Esophagus muscularis mucosa (tissue), 4 donors: ENCODE data around the gene PCDH9. TPM values are rescaled to one million over a fixed set of nuclear protein-coding genes. Genes with fewer than 3 reads are reported as not detected.
"Not testable (repeated sequence)": the region's sequence is repeated elsewhere in the genome, so short reads cannot be mapped to it uniquely, and the experiment has no call there.

Experiments
- DNase-seq: peaks from one replicate; pipeline ENCODE4 v3.0.0-alpha.2; 2017; ENCODE audit errors: extremely low spot score
- H3K27ac ChIP-seq, 4 donors: fragments of 200-600 bp; sonication (generic); replicated peaks in 1 of 4; 1 replicate in 3 of 4; 2 replicates in 1 of 4; pipeline ENCODE4 v1.5.1; 2016 to 2019; ENCODE audit warnings: mild to moderate bottlenecking in 1 of 4
- H3K27me3 ChIP-seq, 4 donors: fragments of 200-600 bp; sonication (generic); one replicate each; pipeline versions ENCODE4 v1.5.1 to v1.6.0; 2016 to 2019
- H3K36me3 ChIP-seq, 4 donors: fragments of 200-600 bp; sonication (generic); one replicate each; pipeline ENCODE4 v1.5.1; 2016 to 2019
- H3K4me1 ChIP-seq, 4 donors: fragments of 200-600 bp; sonication (generic); one replicate each; pipeline ENCODE4 v1.5.1; 2016 to 2019
- H3K4me3 ChIP-seq, 4 donors: fragments of 200-600 bp; sonication (generic); 1 replicate in 2 of 4; 2 replicates in 2 of 4; pipeline ENCODE4 v1.5.1; 2016 to 2019; ENCODE audit warnings: mild to moderate bottlenecking in 4 of 4, moderate library complexity in 1 of 4
- H3K9me3 ChIP-seq, 4 donors: fragments of 200-600 bp; sonication (generic); 1 replicate in 3 of 4; 2 replicates in 1 of 4; pipeline ENCODE4 v1.5.1; 2016 to 2019
- EP300 ChIP-seq: sonication (generic); formaldehyde crosslinking; IDR thresholded peaks from one replicate; pipeline ENCODE4 v1.6.1; 2017; ENCODE audit warnings: antibody characterized with exemption
- POLR2A ChIP-seq: fragments of 450-650 bp; IDR thresholded peaks from one replicate; pipeline ENCODE4 v1.6.1; 2017; ENCODE audit warnings: antibody characterized with exemption, moderate library complexity, mild to moderate bottlenecking, low read depth
- POLR2AphosphoS5 ChIP-seq, 2 donors: sonication (generic); formaldehyde crosslinking; IDR thresholded peaks; one replicate each; pipeline ENCODE4 v1.6.1; 2017; ENCODE audit warnings: antibody characterized with exemption in 2 of 2
- WGBS: methylation state at CpG from one replicate; pipeline ENCODE4 v1.1.5; 2018; 5-methylcytosine and 5-hydroxymethylcytosine counted together
- intact Hi-C: fragments of 100-400 bp; cut with DNase I; formaldehyde crosslinking; loops from one replicate; pipeline ENCODE4 v1.15.1; 2023
- total RNA-seq, 4 donors: library from RNA; depleted of rRNA; stranded (reverse); fragments of >200 nt; gene quantifications; one replicate each; pipeline versions ENCODE4 v1.1.0 to v1.2.1, GENCODE V29; 2016
- TF ChIP-seq, protein P1 (sequence below), 3 experiments: fragments of 200-600 bp in 2 of 3; fragments of 450-650 bp in 1 of 3; sonication (generic) in 2 of 3; IDR thresholded peaks; one replicate each; pipeline ENCODE4 v1.5.1; 2017 to 2019; ENCODE audit warnings: antibody characterized with exemption in 3 of 3, mild to moderate bottlenecking in 2 of 3, moderate library complexity in 1 of 3

PCDH9 gene
- total RNA-seq, 4 donors from 2014 or later = 33.8 to 81.8 (median 49.1) TPM

DNA sequence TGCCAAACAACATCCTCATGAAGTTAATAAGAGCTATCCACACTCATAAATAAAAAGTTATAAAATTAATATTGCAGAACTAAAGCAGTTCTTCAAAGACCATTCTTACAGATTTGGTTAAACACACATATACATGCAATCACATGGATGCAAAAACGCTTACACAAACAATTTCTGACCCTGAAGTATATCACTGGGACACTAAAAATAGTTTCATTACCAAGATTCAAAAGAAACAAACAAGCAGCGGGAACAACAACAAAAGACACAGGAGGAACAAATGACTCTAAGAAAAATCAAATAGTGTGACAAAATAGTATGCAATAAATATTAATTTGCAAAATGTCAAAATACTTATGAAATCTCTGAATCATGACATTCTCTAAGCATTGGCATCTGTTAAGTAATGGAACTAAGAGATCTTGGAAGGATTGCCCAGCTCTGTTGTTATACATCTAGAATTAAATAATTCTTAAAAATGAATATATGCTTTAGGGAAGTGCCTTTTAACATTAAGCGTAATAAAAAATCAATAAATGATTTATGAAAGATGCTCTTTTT lies 132.2 kb downstream of the PCDH9 start:
- Histone ChIP-seq H3K4me3 (no peak overlapping the region), H3K36me3 (no peaks in the 10 kb centered on the region), H3K4me1 (peaks cover 3 to 22% (median 12%) of the 10 kb centered on the region in 4 donors), H3K27ac (no peak overlapping the region), H3K27me3 (no peaks in the 10 kb centered on the region), H3K9me3 (no peaks in the 10 kb centered on the region)
- 86% methylated on average over 3 of the region's 3 CpGs for WGBS
- TF ChIP-seq POLR2AphosphoS5 (IDR thresholded peaks at IDR 0.05) (no peak), POLR2A (no peak), EP300 (no peak)
- TF ChIP-seq, protein P1, sequence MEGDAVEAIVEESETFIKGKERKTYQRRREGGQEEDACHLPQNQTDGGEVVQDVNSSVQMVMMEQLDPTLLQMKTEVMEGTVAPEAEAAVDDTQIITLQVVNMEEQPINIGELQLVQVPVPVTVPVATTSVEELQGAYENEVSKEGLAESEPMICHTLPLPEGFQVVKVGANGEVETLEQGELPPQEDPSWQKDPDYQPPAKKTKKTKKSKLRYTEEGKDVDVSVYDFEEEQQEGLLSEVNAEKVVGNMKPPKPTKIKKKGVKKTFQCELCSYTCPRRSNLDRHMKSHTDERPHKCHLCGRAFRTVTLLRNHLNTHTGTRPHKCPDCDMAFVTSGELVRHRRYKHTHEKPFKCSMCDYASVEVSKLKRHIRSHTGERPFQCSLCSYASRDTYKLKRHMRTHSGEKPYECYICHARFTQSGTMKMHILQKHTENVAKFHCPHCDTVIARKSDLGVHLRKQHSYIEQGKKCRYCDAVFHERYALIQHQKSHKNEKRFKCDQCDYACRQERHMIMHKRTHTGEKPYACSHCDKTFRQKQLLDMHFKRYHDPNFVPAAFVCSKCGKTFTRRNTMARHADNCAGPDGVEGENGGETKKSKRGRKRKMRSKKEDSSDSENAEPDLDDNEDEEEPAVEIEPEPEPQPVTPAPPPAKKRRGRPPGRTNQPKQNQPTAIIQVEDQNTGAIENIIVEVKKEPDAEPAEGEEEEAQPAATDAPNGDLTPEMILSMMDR (IDR thresholded peaks at IDR 0.05) = no peak
- intact Hi-C loops = no loop called here
- DNase-seq = no peak

DNA sequence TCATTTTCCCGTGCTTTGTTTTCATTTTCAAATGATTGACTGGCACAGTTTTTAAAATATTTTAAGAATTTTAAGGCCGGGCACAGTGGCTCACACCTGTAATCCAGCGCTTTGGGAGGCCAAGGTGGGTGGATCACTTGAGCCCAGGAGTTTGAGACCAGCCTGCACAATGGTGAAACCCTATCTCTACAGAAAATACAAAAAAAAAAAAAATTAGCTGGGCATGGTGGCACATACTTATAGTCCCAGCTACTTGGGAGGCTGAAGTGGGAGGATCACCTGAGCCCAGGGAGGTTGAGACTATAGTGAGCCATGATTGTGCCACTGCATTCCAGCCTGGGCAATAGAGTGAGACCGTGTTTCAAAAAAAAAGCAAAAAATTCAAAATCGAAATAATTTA lies 133.2 kb downstream of the PCDH9 start:
- H3K27me3 ChIP-seq, H3K27ac ChIP-seq, H3K36me3 ChIP-seq, intact Hi-C loops, H3K4me3 ChIP-seq, DNase-seq, H3K9me3 ChIP-seq: not testable (repeated sequence)
- H3K4me1 ChIP-seq = peaks cover 3 to 22% (median 11%) of the 10 kb centered on the region in 4 donors
- WGBS = 96% methylated on average over 5 of the region's 5 CpGs

DNA sequence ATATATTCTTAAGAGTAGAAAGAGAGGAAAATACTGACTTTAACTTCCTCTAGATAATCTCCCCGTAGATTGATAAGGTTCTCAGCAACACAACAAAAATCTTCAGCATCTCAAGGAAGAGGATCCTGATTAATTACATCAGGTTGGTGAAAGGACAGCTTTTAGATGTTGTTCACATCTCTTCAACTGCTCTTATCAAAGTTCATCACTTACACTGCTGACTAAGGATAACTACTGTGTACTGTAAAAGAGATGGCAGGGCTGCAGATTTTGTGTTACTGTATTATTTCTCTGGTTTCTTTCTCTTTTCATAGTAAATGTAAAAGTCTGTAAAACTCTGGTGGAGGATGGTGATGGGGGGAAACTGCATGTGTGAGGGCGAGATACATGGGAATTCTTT lies 133.7 kb downstream of the PCDH9 start:
- intact Hi-C loops = no loop called here
- Histone ChIP-seq H3K4me3 (no peak overlapping the region), H3K27ac (no peak overlapping the region), H3K36me3 (no peaks in the 10 kb centered on the region), H3K4me1 (peaks cover 4 to 22% (median 10%) of the 10 kb centered on the region in 4 donors), H3K9me3 (no peaks in the 10 kb centered on the region), H3K27me3 (no peaks in the 10 kb centered on the region)
- WGBS = 90% methylated on average over 2 of the region's 2 CpGs
- DNase-seq = no peak
- TF ChIP-seq POLR2AphosphoS5 (IDR thresholded peaks at IDR 0.05) (no peak), POLR2A (no peak), EP300 (no peak)
- TF ChIP-seq, protein P1 (IDR thresholded peaks at IDR 0.05) = no peak

DNA sequence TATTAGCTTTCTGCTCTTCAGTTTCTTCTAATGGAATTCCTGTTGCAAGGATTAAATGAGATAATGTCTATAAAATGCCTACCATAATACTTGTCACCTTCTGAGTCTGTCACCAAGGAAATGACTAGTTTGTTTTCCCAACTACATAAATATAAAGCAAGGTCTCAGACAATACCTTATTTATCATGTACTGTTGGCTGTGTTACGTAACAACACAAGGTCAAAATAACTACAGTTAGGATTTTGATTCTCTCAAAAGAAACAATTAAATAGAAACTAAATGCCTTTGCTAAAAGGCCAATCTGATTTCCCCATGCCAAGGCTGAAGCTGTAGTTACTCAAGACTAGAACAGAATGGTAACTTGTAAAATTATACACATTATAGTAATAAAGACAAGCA lies 134.5 kb downstream of the PCDH9 start:
- Histone ChIP-seq H3K9me3 (no peaks in the 10 kb centered on the region), H3K27me3 (no peaks in the 10 kb centered on the region), H3K27ac (no peak overlapping the region), H3K36me3 (no peaks in the 10 kb centered on the region), H3K4me1 (peaks cover 3 to 22% (median 5%) of the 10 kb centered on the region in 4 donors), H3K4me3 (no peak overlapping the region)
- no peak for DNase-seq
- WGBS = 96% methylated on average over 1 of the region's 1 CpG
- intact Hi-C loops = no loop called here
- TF ChIP-seq POLR2A = no peak
- TF ChIP-seq, protein P1 (IDR thresholded peaks at IDR 0.05) = no peak
- TF ChIP-seq POLR2AphosphoS5 (IDR thresholded peaks at IDR 0.05) = no peak
- TF ChIP-seq EP300 = no peak

DNA sequence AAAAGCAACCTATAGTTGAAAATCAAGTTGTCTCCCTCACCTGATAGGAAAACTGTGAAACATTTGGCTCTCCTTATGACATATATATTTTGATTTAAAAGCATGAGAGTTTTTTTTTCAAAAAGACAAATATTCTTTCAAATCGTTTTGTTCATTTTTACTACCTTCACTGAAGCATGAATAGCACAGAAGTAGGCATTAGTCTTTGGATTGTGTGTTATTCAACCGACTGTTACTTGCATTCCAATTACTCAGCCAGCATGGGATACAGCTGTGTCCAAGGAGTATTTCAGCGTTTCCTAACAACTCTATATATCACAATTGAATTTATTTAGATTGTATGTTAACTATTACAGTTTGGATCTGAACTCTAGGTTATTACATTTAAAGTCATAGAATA lies 135.2 kb downstream of the PCDH9 start:
- no peak for TF ChIP-seq EP300
- TF ChIP-seq POLR2AphosphoS5 (IDR thresholded peaks at IDR 0.05) = no peak
- TF ChIP-seq, protein P1 (IDR thresholded peaks at IDR 0.05) = no peak
- TF ChIP-seq POLR2A = no peak
- no peak overlapping the region for H3K27ac ChIP-seq
- H3K4me1 ChIP-seq = peaks cover 0 to 24% (median 6%) of the 10 kb centered on the region in 4 donors
- intact Hi-C loops = no loop called here
- 74% methylated on average over 3 of the region's 3 CpGs for WGBS
- H3K36me3 ChIP-seq = no peaks in the 10 kb centered on the region
- DNase-seq = no peak
- H3K9me3 ChIP-seq = no peaks in the 10 kb centered on the region
- H3K27me3 ChIP-seq = no peaks in the 10 kb centered on the region
- no peak overlapping the region for H3K4me3 ChIP-seq
